ENCODE results near the gene CACNA1G. TPM values are rescaled to one million over a fixed set of nuclear protein-coding genes. Genes with fewer than 3 reads are reported as not detected.

Gene CACNA1G
- total RNA-seq, 6 experiments from 2014 or later: not detected

- Histone ChIP-seq H3K9me3 (no peaks in the 10 kb centered on the region), H3K27me3 (peaks cover 0 to 4% of the 10 kb centered on the region in 2 donors), H3K36me3 (peaks cover 0 to 5% (median 0%) of the 10 kb centered on the region in 4 donors), H3K4me1 (peaks cover 0 to 20% (median 10%) of the 10 kb centered on the region in 4 donors), H3K27ac (no peak overlapping the region), H3K4me3 (no peak overlapping the region)
- TF ChIP-seq CTCF (IDR thresholded peaks at IDR 0.05) (no peak), POLR2A (IDR thresholded peaks at IDR 0.05) (no peak)
- DNase-seq (no peak), ATAC-seq (no peak)
- WGBS (ENCODE audit: insufficient coverage, low coverage, low lambda C conversion rate, missing lambda C conversion rate): 97% methylated on average over 15 of the region's 17 CpGs
- intact Hi-C loops (cut with DNase I): loop anchor here (5.0 to 10.0 kb wide), 4 partner anchors 63 to 281 kb away; partner anchors contain the start of gene WFIKKN2 (in 1 of the 2)
Measured at GRCh38 chr17:50554201-50554600, 6.3 kb upstream of the CACNA1G start.

- no peaks in the 10 kb centered on the region for H3K9me3 ChIP-seq
Measured at GRCh38 chr17:50556803-50557202, 3.7 kb upstream of the CACNA1G start.

GRCh38 chr17:50557630-50558029, 2.9 kb upstream of the CACNA1G start:
- peaks cover 0 to 22% (median 6%) of the 10 kb centered on the region in 4 donors for H3K4me1 ChIP-seq
- DNase-seq (no peak), ATAC-seq (no peak)
- no peak overlapping the region for H3K4me3 ChIP-seq
- TF ChIP-seq POLR2A (IDR thresholded peaks at IDR 0.05): no peak
- TF ChIP-seq CTCF (IDR thresholded peaks at IDR 0.05): no peak
- H3K36me3 ChIP-seq: peaks cover 0 to 5% (median 0%) of the 10 kb centered on the region in 4 donors
- peaks cover 4 to 29% of the 10 kb centered on the region in 2 donors for H3K27me3 ChIP-seq
- WGBS (ENCODE audit: insufficient coverage, low coverage, low lambda C conversion rate, missing lambda C conversion rate): 95% methylated on average over 2 of the region's 4 CpGs
- H3K9me3 ChIP-seq: no peaks in the 10 kb centered on the region
- H3K27ac ChIP-seq: no peak overlapping the region
- intact Hi-C loops (cut with DNase I): loop anchor here in 1 of 2 donors (10.0 kb wide), 1 partner anchor 277 kb away; the partner anchor contains the start of gene WFIKKN2

More at GRCh38 chr17:50556803-50557202, 3.7 kb upstream of the CACNA1G start:
- intact Hi-C loops (cut with DNase I): loop anchor here in 1 of 2 donors (10.0 kb wide), 1 partner anchor 278 kb away; the partner anchor contains the start of gene WFIKKN2
- H3K36me3 ChIP-seq: peaks cover 0 to 5% (median 0%) of the 10 kb centered on the region in 4 donors
- TF ChIP-seq CTCF (IDR thresholded peaks at IDR 0.05): no peak
- TF ChIP-seq POLR2A (IDR thresholded peaks at IDR 0.05): no peak
- ATAC-seq (peak; percentile 37 to 48 (median 40)), DNase-seq (peak in 2 of 3 donors; percentile 69 to 75)
- H3K4me1 ChIP-seq: peaks cover 0 to 22% (median 6%) of the 10 kb centered on the region in 4 donors
- H3K27ac ChIP-seq: no peak overlapping the region
- no peak overlapping the region for H3K4me3 ChIP-seq
- 71% methylated on average over 3 of the region's 5 CpGs for WGBS (ENCODE audit: insufficient coverage, low coverage, low lambda C conversion rate, missing lambda C conversion rate)
- peaks cover 4 to 24% of the 10 kb centered on the region in 2 donors for H3K27me3 ChIP-seq

- no CpG with 5 or more reads among the region's 4 CpGs for WGBS (ENCODE audit: insufficient coverage, low coverage, low lambda C conversion rate, missing lambda C conversion rate)
- Histone ChIP-seq H3K36me3 (peaks cover 0 to 5% (median 0%) of the 10 kb centered on the region in 4 donors), H3K27me3 (peaks cover 4 to 29% of the 10 kb centered on the region in 2 donors), H3K27ac (no peak overlapping the region), H3K4me1 (peaks cover 0 to 22% (median 6%) of the 10 kb centered on the region in 4 donors), H3K4me3 (no peak overlapping the region), H3K9me3 (no peaks in the 10 kb centered on the region)
- TF ChIP-seq CTCF (IDR thresholded peaks at IDR 0.05) (no peak), POLR2A (IDR thresholded peaks at IDR 0.05) (no peak)
- DNase-seq (no peak), ATAC-seq (no peak)
- intact Hi-C loops (cut with DNase I): loop anchor here in 1 of 2 donors (10.0 kb wide), 1 partner anchor 277 kb away; the partner anchor contains the start of gene WFIKKN2
Measured at GRCh38 chr17:50558091-50558490, 2.4 kb upstream of the CACNA1G start.

All from right lobe of liver (tissue), 6 donors.